Measurements from ENCODE around the gene UBL3. TPM values are rescaled to one million over a fixed set of nuclear protein-coding genes. Genes with fewer than 3 reads are reported as not detected.

UBL3 gene
- total RNA-seq, 1 experiment from 2014 or later, result 10.7 TPM

- no peak overlapping the region for H3K4me2 ChIP-seq (ENCODE audit: low read length)
- no peaks in the 10 kb centered on the region for H3K9me3 ChIP-seq (ENCODE audit: control insufficient read depth in 1 of 2, insufficient read depth in 1 of 2, low read depth in 1 of 2, low read length in 2 of 2)
- TF ChIP-seq ZNF274 (IDR thresholded peaks at IDR 0.05; ENCODE audit: low read depth, low read length) (no peak), TCF7L2 (IDR thresholded peaks at IDR 0.05; ENCODE audit: borderline replicate concordance, extremely low read depth, insufficient read depth, insufficient read length) (no peak), CBX3 (IDR thresholded peaks at IDR 0.05; ENCODE audit: low read depth) (no peak), ATF3 (IDR thresholded peaks at IDR 0.05) (no peak), EGR1 (IDR thresholded peaks at IDR 0.05; ENCODE audit: low read depth) (no peak), CTCF (IDR thresholded peaks at IDR 0.05 in 2 of 3, conservative IDR thresholded peaks at IDR 0.05 in 1 of 3; ENCODE audit: borderline replicate concordance in 1 of 3, insufficient read depth in 1 of 3, low read depth in 2 of 3, low read length in 2 of 3) (no peak), CEBPB (IDR thresholded peaks at IDR 0.05; ENCODE audit: low read depth) (no peak), SRF (IDR thresholded peaks at IDR 0.05; ENCODE audit: low read depth) (no peak), POLR2A (IDR thresholded peaks at IDR 0.05; ENCODE audit: borderline replicate concordance, extremely low read depth, insufficient read depth, insufficient read length) (no peak), FOSL1 (IDR thresholded peaks at IDR 0.05; ENCODE audit: low read depth) (no peak), SIN3A (IDR thresholded peaks at IDR 0.05; ENCODE audit: low read depth) (no peak), REST (IDR thresholded peaks at IDR 0.05; ENCODE audit: low read depth) (no peak), EZH2phosphoT487 (IDR thresholded peaks at IDR 0.05; ENCODE audit: borderline replicate concordance) (no peak), SP1 (IDR thresholded peaks at IDR 0.05; ENCODE audit: low read depth) (no peak), POLR2AphosphoS5 (IDR thresholded peaks at IDR 0.05; ENCODE audit: low read depth, low read length) (no peak), ELF1 (IDR thresholded peaks at IDR 0.05; ENCODE audit: borderline replicate concordance, low read depth) (no peak), EZH2 (IDR thresholded peaks at IDR 0.05) (no peak), YY1 (IDR thresholded peaks at IDR 0.05; ENCODE audit: extremely low read depth, insufficient replicate concordance, low read depth, low read length) (no peak)
- TF ChIP-seq, protein P1, sequence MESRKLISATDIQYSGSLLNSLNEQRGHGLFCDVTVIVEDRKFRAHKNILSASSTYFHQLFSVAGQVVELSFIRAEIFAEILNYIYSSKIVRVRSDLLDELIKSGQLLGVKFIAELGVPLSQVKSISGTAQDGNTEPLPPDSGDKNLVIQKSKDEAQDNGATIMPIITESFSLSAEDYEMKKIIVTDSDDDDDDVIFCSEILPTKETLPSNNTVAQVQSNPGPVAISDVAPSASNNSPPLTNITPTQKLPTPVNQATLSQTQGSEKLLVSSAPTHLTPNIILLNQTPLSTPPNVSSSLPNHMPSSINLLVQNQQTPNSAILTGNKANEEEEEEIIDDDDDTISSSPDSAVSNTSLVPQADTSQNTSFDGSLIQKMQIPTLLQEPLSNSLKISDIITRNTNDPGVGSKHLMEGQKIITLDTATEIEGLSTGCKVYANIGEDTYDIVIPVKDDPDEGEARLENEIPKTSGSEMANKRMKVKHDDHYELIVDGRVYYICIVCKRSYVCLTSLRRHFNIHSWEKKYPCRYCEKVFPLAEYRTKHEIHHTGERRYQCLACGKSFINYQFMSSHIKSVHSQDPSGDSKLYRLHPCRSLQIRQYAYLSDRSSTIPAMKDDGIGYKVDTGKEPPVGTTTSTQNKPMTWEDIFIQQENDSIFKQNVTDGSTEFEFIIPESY (IDR thresholded peaks at IDR 0.05; ENCODE audit: extremely low read depth, insufficient replicate concordance, low read length), result no peak
- TF ChIP-seq, protein P2, sequence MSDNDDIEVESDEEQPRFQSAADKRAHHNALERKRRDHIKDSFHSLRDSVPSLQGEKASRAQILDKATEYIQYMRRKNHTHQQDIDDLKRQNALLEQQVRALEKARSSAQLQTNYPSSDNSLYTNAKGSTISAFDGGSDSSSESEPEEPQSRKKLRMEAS (IDR thresholded peaks at IDR 0.05), result no peak
- H3K9me2 ChIP-seq (ENCODE audit: insufficient read depth), result no peaks in the 10 kb centered on the region
- CTCF ChIA-PET, result interaction anchor here (1.0 kb wide), 1 partner anchor 9 kb away, joined by 3 read pairs; no protein-coding TSS in a partner anchor
- no peaks in the 10 kb centered on the region for H3K4me1 ChIP-seq (ENCODE audit: control insufficient read depth in 1 of 2, insufficient read depth in 2 of 2, low read length in 2 of 2)
- intact Hi-C loops (cut with micrococcal nuclease), result no loop called here
- H3K4me3 ChIP-seq (replicated peaks in 1 of 2; ENCODE audit: low read depth in 1 of 2, low read length in 2 of 2), result no peak overlapping the region
- no peaks in the 10 kb centered on the region for H3K79me2 ChIP-seq (ENCODE audit: insufficient read depth, low read length)
- H3K27me3 ChIP-seq (ENCODE audit: insufficient read depth, low read length), result no peaks in the 10 kb centered on the region
- no peaks in the 10 kb centered on the region for H4K20me1 ChIP-seq (ENCODE audit: insufficient read depth)
- POLR2A ChIA-PET, result no interaction called here
- no peak overlapping the region for H3K9ac ChIP-seq (ENCODE audit: low read length)
- RAD21 ChIA-PET (ENCODE audit: low non-redundant PET in 1 of 2, low total read pairs in 2 of 2, uncharacterized antibody in 2 of 2, unreplicated experiment in 2 of 2), result no interaction called here
- no peak overlapping the region for H3K27ac ChIP-seq (ENCODE audit: low read depth, low read length)
- ATAC-seq, result no peak
- H2AFZ ChIP-seq (ENCODE audit: low read depth, low read length, poor library complexity, severe bottlenecking), result no peak overlapping the region
- DNase-seq (ENCODE audit: low read depth, low spot score), result no peak
- H3K36me3 ChIP-seq (ENCODE audit: control insufficient read depth in 1 of 2, insufficient read depth in 2 of 2, low read length in 2 of 2), result no peaks in the 10 kb centered on the region
- no TSS peak for BruUV-seq (replicated peaks)
These were observed 63.7 kb downstream of the UBL3 start for GRCh38 chr13:29786698-29787097.
